WTC11 (cell line): Measurements from ENCODE around the gene ZFAND6. TPM values are rescaled to one million over a fixed set of nuclear protein-coding genes. Genes with fewer than 3 reads are reported as not detected.
"Not testable (repeated sequence)": the region's sequence is repeated elsewhere in the genome, so short reads cannot be mapped to it uniquely, and the experiment has no call there.

Source experiments
- ATAC-seq: fragments of 200-7000 bp; cut with Tn5 transposase; 2 replicates; pipeline ENCODE4 v1.10.0; 2021; ENCODE audit warnings: mild to moderate bottlenecking, moderate library complexity
- CTCF ChIA-PET: fragments of 300-600 bp; sonication (Branson Sonifier 250); formaldehyde crosslinking; loops from one replicate; lab custom pipeline; 2021; ENCODE audit warnings: antibody characterized with exemption; lab: Charles Lee
- POLR2A ChIA-PET: fragments of 350-600 bp; sonication (Branson Sonifier 250); formaldehyde crosslinking; loops from one replicate; lab custom pipeline; 2021; ENCODE audit warnings: antibody characterized with exemption; lab: Charles Lee
- DNase-seq: peaks from one replicate; pipeline ENCODE4 v3.0.0; 2021; ENCODE audit warnings: low spot score
- H3K27ac Mint-ChIP-seq: 2 replicates; pipeline ENCODE4 v1.8.0; 2021; ENCODE audit warnings: mixed read lengths
- H3K27me3 Mint-ChIP-seq: 2 replicates; pipeline ENCODE4 v1.8.0; 2021; ENCODE audit warnings: low read depth, mild to moderate bottlenecking, moderate library complexity, mixed read lengths
- H3K36me3 Mint-ChIP-seq: 2 replicates; pipeline ENCODE4 v1.8.0; 2021; ENCODE audit warnings: mixed read lengths
- H3K4me1 Mint-ChIP-seq: 2 replicates; pipeline ENCODE4 v1.8.0; 2022; ENCODE audit warnings: mixed read lengths
- H3K4me3 Mint-ChIP-seq: 2 replicates; pipeline ENCODE4 v1.8.0; 2021; ENCODE audit warnings: mild to moderate bottlenecking, moderate library complexity, mixed read lengths
- H3K9me3 Mint-ChIP-seq: 2 replicates; pipeline ENCODE4 v1.8.0; 2021; ENCODE audit warnings: mixed read lengths
- GTF2I ChIP-seq: fragments of 250-450 bp; sonication (Bioruptor Pico); conservative IDR thresholded peaks from 2 replicates; pipeline ENCODE4 v1.4.0; 2021; ENCODE audit warnings: mild to moderate bottlenecking
- HMGA2 ChIP-seq: fragments of 250-450 bp; sonication (Bioruptor Pico); IDR thresholded peaks from 2 replicates; pipeline ENCODE4 v1.4.0; 2021; ENCODE audit warnings: mild to moderate bottlenecking, moderate library complexity
- IRF2 ChIP-seq: sonication (generic); formaldehyde crosslinking; IDR thresholded peaks from 2 replicates; pipeline ENCODE4 v1.8.0; 2022; ENCODE audit warnings: low read depth, missing genetic modification reagents, borderline replicate concordance
- SMAD4 ChIP-seq: sonication (generic); formaldehyde crosslinking; IDR thresholded peaks from 2 replicates; pipeline ENCODE4 v1.8.0; 2022; ENCODE audit warnings: mild to moderate bottlenecking, missing genetic modification reagents
- ZNF263 ChIP-seq: sonication (generic); formaldehyde crosslinking; IDR thresholded peaks from 2 replicates; pipeline ENCODE4 v1.8.1; 2022; ENCODE audit warnings: low read depth, mild to moderate bottlenecking, moderate library complexity, missing genetic modification reagents
- ZNF396 ChIP-seq: fragments of 250-450 bp; sonication (Bioruptor Pico); IDR thresholded peaks from 2 replicates; pipeline ENCODE4 v1.8.0; 2021; ENCODE audit warnings: mild to moderate bottlenecking, moderate library complexity, borderline replicate concordance
- ZNF416 ChIP-seq: fragments of 250-450 bp; sonication (Bioruptor Pico); IDR thresholded peaks from 2 replicates; pipeline ENCODE4 v1.9.0; 2021; ENCODE audit warnings: mild to moderate bottlenecking, inconsistent platforms
- total RNA-seq: library from RNA; stranded (reverse); gene quantifications from 3 replicates; pipeline ENCODE4 v1.2.3, GENCODE V29; 2021
- TF ChIP-seq, protein P1 (sequence below): sonication (generic); formaldehyde crosslinking; IDR thresholded peaks from 2 replicates; pipeline ENCODE4 v1.8.1; 2022; ENCODE audit warnings: missing genetic modification reagents, borderline replicate concordance
- TF ChIP-seq, protein P2 (sequence below): sonication (generic); formaldehyde crosslinking; IDR thresholded peaks from 2 replicates; pipeline ENCODE4 v1.8.1; 2023; ENCODE audit warnings: mild to moderate bottlenecking, missing genetic modification reagents, moderate library complexity
- TF ChIP-seq, protein P3 (sequence below): fragments of 250-450 bp; sonication (Bioruptor Pico); IDR thresholded peaks from 2 replicates; pipeline ENCODE4 v1.8.0; 2021; ENCODE audit warnings: mild to moderate bottlenecking
- TF ChIP-seq, protein P4 (sequence below): fragments of 250-450 bp; sonication (Bioruptor Pico); conservative IDR thresholded peaks from 2 replicates; pipeline ENCODE4 v1.9.0; 2021; ENCODE audit warnings: mild to moderate bottlenecking
- TF ChIP-seq, protein P5 (sequence below): fragments of 200-600 bp; IDR thresholded peaks from 2 replicates; pipeline ENCODE4 v1.8.0; 2022; ENCODE audit warnings: antibody characterized with exemption
- TF ChIP-seq, protein P6 (sequence below): sonication (generic); formaldehyde crosslinking; IDR thresholded peaks from 2 replicates; pipeline ENCODE4 v1.8.1; 2023; ENCODE audit warnings: mild to moderate bottlenecking, missing genetic modification reagents, borderline replicate concordance
- TF ChIP-seq, protein P7 (sequence below): sonication (generic); formaldehyde crosslinking; IDR thresholded peaks from 2 replicates; pipeline ENCODE4 v1.8.1; 2022; ENCODE audit warnings: low read depth, missing genetic modification reagents, borderline replicate concordance
- TF ChIP-seq, protein P8 (sequence below): sonication (generic); formaldehyde crosslinking; IDR thresholded peaks from 2 replicates; pipeline ENCODE4 v1.8.1; 2022; ENCODE audit warnings: low read depth, mild to moderate bottlenecking, moderate library complexity, missing genetic modification reagents, borderline replicate concordance

ZFAND6 gene
- total RNA-seq, 1 experiment from 2014 or later = 114 TPM

DNA sequence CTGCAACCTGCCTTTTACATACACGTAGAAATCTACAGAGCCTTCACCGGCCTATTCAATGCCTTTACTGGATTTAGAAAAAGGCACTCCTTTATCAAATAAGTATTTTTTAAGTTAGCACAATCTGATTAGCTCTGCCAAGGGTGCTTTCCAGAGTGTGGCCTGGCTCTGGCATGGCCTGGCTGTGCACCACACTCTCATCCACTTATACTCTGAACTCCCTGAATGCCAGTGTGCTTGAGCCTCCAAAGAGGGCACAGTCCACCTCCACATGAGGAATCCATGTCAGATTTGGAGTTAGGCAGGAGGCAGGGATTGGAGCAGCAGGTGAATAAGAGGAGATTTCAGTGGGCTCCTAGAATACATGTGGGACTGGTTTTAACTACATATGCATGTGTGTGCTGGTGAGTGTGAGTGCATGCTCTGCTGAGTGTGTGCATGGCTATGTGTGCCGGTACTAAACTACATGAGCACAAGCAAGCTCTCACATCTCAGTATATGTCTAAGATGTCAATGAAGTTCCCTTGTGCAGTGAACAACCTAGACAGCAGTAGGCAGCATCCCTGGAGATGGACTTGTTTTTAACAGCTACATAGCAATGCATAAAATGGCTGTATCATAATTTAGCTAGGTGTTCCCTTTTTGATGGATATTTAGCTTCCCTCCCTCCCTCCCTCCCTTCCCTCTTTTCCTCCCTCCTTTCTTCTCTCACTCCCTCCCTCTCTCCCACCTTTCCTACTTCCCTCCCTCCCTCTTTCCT, 17.8 kb upstream of the ZFAND6 start (continued):
- no peak for TF ChIP-seq ZNF263 (CRISPR knock-in tag)
- TF ChIP-seq ZNF416 (CRISPR knock-in tag) = no peak

DNA sequence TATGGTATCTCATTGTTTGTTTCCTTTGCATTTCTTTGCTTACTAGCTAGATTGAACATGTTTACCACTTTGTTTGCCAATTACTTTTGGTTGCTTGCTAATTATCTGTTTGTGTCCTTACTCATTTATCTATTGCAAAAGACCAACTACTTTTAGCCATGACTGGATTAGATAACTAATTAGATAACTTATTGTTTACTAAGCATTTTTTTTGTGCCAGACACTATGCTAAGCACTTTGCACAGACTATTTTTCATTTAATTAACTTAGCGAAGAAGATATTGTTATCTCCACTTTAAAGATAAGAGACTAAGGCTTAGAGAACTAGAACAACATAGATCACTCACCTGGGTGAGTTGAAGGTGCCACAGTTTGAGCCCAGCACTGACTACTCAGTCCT, 16.9 kb upstream of the ZFAND6 start:
- Mint-ChIP-seq H3K9me3 (peaks cover 6% of the 10 kb centered on the region), H3K27me3 (no peaks in the 10 kb centered on the region), H3K27ac (no peak overlapping the region), H3K4me1 (peaks cover 18% of the 10 kb centered on the region), H3K36me3 (no peaks in the 10 kb centered on the region), H3K4me3 (no peak overlapping the region)
- CTCF ChIA-PET = interaction anchor here (1.0 kb wide), 1 partner anchor 9 kb away, joined by 3 read pairs; no protein-coding TSS in a partner anchor
- no peak for DNase-seq
- no peak for ATAC-seq
- TF ChIP-seq, protein P1, sequence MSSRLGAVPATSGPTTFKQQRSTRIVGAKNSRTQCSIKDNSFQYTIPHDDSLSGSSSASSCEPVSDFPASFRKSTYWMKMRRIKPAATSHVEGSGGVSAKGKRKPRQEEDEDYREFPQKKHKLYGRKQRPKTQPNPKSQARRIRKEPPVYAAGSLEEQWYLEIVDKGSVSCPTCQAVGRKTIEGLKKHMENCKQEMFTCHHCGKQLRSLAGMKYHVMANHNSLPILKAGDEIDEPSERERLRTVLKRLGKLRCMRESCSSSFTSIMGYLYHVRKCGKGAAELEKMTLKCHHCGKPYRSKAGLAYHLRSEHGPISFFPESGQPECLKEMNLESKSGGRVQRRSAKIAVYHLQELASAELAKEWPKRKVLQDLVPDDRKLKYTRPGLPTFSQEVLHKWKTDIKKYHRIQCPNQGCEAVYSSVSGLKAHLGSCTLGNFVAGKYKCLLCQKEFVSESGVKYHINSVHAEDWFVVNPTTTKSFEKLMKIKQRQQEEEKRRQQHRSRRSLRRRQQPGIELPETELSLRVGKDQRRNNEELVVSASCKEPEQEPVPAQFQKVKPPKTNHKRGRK = no peak
- no peak for TF ChIP-seq ZNF396 (CRISPR knock-in tag)
- TF ChIP-seq, protein P2, sequence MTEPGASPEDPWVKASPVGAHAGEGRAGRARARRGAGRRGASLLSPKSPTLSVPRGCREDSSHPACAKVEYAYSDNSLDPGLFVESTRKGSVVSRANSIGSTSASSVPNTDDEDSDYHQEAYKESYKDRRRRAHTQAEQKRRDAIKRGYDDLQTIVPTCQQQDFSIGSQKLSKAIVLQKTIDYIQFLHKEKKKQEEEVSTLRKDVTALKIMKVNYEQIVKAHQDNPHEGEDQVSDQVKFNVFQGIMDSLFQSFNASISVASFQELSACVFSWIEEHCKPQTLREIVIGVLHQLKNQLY (CRISPR knock-in tag) = no peak
- TF ChIP-seq IRF2 (CRISPR knock-in tag) = no peak
- TF ChIP-seq, protein P3, sequence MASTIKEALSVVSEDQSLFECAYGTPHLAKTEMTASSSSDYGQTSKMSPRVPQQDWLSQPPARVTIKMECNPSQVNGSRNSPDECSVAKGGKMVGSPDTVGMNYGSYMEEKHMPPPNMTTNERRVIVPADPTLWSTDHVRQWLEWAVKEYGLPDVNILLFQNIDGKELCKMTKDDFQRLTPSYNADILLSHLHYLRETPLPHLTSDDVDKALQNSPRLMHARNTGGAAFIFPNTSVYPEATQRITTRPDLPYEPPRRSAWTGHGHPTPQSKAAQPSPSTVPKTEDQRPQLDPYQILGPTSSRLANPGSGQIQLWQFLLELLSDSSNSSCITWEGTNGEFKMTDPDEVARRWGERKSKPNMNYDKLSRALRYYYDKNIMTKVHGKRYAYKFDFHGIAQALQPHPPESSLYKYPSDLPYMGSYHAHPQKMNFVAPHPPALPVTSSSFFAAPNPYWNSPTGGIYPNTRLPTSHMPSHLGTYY (CRISPR knock-in tag) = no peak
- TF ChIP-seq, protein P4, sequence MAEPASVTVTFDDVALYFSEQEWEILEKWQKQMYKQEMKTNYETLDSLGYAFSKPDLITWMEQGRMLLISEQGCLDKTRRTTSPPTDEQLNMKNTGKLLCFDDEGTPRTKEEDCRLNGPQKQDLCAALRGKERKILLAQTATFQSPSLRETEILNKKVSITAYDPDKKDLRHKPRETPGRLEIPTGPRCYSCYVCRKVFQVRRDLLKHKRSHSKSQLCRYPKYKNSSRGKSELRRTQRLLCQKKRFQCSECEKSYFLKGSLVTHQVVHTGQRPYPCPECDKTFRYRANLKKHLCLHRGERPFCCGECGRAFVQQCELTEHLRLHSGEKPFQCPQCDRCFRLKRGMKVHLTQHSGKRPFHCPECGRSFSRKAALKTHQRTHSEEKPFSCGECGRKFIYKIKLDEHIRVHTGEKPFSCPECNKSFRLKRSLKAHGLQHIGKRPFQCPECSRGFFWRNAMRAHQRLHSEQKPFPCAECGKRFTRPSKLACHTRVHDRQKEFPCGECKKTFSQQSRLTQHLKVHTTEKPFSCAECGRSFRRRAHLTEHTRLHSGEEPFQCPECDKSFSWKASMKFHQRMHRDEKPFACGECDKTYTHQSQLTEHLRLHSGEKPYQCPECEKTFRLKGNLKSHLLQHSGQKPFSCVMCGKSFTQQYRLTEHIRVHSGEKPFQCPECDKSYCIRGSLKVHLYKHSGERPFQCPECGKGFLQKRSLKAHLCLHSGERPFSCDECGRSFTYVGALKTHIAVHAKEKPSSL (CRISPR knock-in tag) = no peak
- TF ChIP-seq, protein P5, sequence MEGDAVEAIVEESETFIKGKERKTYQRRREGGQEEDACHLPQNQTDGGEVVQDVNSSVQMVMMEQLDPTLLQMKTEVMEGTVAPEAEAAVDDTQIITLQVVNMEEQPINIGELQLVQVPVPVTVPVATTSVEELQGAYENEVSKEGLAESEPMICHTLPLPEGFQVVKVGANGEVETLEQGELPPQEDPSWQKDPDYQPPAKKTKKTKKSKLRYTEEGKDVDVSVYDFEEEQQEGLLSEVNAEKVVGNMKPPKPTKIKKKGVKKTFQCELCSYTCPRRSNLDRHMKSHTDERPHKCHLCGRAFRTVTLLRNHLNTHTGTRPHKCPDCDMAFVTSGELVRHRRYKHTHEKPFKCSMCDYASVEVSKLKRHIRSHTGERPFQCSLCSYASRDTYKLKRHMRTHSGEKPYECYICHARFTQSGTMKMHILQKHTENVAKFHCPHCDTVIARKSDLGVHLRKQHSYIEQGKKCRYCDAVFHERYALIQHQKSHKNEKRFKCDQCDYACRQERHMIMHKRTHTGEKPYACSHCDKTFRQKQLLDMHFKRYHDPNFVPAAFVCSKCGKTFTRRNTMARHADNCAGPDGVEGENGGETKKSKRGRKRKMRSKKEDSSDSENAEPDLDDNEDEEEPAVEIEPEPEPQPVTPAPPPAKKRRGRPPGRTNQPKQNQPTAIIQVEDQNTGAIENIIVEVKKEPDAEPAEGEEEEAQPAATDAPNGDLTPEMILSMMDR = no peak
- no peak for TF ChIP-seq GTF2I (CRISPR knock-in tag)
- TF ChIP-seq, protein P6, sequence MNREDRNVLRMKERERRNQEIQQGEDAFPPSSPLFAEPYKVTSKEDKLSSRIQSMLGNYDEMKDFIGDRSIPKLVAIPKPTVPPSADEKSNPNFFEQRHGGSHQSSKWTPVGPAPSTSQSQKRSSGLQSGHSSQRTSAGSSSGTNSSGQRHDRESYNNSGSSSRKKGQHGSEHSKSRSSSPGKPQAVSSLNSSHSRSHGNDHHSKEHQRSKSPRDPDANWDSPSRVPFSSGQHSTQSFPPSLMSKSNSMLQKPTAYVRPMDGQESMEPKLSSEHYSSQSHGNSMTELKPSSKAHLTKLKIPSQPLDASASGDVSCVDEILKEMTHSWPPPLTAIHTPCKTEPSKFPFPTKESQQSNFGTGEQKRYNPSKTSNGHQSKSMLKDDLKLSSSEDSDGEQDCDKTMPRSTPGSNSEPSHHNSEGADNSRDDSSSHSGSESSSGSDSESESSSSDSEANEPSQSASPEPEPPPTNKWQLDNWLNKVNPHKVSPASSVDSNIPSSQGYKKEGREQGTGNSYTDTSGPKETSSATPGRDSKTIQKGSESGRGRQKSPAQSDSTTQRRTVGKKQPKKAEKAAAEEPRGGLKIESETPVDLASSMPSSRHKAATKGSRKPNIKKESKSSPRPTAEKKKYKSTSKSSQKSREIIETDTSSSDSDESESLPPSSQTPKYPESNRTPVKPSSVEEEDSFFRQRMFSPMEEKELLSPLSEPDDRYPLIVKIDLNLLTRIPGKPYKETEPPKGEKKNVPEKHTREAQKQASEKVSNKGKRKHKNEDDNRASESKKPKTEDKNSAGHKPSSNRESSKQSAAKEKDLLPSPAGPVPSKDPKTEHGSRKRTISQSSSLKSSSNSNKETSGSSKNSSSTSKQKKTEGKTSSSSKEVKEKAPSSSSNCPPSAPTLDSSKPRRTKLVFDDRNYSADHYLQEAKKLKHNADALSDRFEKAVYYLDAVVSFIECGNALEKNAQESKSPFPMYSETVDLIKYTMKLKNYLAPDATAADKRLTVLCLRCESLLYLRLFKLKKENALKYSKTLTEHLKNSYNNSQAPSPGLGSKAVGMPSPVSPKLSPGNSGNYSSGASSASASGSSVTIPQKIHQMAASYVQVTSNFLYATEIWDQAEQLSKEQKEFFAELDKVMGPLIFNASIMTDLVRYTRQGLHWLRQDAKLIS (CRISPR knock-in tag) = no peak
- TF ChIP-seq, protein P7, sequence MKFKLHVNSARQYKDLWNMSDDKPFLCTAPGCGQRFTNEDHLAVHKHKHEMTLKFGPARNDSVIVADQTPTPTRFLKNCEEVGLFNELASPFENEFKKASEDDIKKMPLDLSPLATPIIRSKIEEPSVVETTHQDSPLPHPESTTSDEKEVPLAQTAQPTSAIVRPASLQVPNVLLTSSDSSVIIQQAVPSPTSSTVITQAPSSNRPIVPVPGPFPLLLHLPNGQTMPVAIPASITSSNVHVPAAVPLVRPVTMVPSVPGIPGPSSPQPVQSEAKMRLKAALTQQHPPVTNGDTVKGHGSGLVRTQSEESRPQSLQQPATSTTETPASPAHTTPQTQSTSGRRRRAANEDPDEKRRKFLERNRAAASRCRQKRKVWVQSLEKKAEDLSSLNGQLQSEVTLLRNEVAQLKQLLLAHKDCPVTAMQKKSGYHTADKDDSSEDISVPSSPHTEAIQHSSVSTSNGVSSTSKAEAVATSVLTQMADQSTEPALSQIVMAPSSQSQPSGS (CRISPR knock-in tag) = no peak
- TF ChIP-seq HMGA2 (CRISPR knock-in tag) = no peak
- TF ChIP-seq SMAD4 = no peak
- TF ChIP-seq, protein P8, sequence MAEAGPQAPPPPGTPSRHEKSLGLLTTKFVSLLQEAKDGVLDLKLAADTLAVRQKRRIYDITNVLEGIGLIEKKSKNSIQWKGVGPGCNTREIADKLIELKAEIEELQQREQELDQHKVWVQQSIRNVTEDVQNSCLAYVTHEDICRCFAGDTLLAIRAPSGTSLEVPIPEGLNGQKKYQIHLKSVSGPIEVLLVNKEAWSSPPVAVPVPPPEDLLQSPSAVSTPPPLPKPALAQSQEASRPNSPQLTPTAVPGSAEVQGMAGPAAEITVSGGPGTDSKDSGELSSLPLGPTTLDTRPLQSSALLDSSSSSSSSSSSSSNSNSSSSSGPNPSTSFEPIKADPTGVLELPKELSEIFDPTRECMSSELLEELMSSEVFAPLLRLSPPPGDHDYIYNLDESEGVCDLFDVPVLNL (CRISPR knock-in tag) = no peak
- POLR2A ChIA-PET = no interaction called here

DNA sequence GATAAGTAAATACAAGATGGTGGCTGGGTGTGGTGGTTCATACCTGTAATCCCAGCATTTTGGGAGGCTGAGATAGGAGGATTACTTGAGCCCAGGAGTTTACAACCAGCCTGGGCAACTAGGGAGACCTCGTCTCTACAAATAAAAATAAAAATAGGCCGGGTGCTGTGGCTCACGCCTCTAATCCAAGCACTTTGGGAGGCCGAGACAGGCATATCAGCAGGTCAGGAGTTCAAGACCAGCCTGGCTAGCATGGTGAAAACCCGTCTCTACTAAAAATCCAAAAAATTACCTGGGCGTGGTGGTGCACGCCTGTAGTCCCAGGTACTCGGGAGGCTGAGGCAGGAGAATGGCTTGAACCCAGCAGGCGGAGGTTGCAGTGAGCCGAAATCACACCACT, 14.3 kb upstream of the ZFAND6 start:
- CTCF ChIA-PET = interaction anchor here (0.7 kb wide), 1 partner anchor 13 kb away, joined by 4 read pairs; no protein-coding TSS in a partner anchor
- H3K4me3 Mint-ChIP-seq, H3K27me3 Mint-ChIP-seq, ATAC-seq, H3K9me3 Mint-ChIP-seq, POLR2A ChIA-PET, H3K27ac Mint-ChIP-seq, DNase-seq, H3K36me3 Mint-ChIP-seq: not testable (repeated sequence)
- peaks cover 18% of the 10 kb centered on the region for H3K4me1 Mint-ChIP-seq
